Activated CD8-positive, alpha-beta memory T cell treated with anti-CD3 and anti-CD28 coated beads for 24 hours (primary cell): ENCODE measurements around the gene GLCE.
"Not testable (repeated sequence)": the region's sequence is repeated elsewhere in the genome, so short reads cannot be mapped to it uniquely, and the experiment has no call there.

ENCODE experiments used
- DNase-seq: peaks from one replicate; pipeline ENCODE4 v3.0.0-alpha.2; 2020

The GLCE gene

DNA sequence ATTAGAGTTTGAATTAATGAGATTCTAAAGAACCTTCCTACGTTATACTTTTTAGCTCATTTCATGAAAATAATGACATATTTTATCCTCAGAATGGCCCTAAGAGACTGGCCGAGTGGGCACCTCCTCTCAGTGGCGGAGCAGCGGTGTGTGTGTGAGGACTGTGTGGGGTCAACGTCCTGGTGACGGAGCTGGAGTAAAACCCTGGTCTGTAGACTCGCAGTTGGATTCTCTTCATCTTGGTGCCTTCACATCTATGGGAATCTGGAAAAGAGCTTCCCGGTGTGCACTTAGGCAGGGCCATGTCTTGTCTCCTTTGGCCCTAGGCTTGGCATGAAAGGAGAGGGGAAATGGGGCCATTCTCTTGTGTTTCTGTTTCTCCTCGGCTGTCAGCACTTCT lies 116.9 kb downstream of the GLCE start:
- DNase-seq, result no peak

DNA sequence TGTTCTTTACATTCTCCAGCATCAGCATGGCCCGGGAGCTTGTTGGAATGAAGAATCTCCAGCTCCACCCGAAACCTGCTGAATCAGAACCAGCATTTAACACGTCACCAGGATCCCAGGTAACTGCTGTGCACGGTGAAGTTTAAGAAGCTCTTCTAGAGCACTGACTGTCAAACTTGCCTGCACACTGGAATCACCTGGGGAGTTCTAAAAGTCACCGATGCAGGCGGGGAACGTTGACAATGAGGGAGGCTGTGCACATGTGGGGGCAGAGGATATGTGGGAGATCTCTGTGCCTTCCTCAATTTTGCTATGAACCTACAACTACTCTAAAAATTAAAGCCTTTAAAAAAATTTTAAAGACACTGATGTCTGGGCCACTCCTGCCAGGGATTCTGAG lies 119.2 kb downstream of the GLCE start:
- DNase-seq, result no peak

DNA sequence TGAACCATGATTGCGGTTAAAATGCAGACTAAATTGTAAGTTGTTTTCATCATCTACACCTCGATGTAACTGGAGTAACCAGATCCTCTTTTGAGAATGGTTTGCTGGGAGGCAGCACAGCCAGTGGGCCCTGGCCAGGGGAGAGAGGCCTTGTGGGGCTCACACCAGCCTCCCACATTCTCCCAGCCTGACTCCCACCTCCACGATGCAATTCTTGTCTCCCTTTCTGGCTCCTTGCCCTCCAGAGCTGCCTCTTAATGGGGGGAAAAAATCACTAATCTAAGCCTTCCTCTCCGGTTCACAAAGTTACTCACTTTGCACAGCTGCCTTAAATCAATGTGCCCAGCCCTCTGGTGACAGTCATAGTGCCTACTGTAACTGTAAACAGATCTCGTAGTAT lies 120.3 kb downstream of the GLCE start:
- no peak for DNase-seq

DNA sequence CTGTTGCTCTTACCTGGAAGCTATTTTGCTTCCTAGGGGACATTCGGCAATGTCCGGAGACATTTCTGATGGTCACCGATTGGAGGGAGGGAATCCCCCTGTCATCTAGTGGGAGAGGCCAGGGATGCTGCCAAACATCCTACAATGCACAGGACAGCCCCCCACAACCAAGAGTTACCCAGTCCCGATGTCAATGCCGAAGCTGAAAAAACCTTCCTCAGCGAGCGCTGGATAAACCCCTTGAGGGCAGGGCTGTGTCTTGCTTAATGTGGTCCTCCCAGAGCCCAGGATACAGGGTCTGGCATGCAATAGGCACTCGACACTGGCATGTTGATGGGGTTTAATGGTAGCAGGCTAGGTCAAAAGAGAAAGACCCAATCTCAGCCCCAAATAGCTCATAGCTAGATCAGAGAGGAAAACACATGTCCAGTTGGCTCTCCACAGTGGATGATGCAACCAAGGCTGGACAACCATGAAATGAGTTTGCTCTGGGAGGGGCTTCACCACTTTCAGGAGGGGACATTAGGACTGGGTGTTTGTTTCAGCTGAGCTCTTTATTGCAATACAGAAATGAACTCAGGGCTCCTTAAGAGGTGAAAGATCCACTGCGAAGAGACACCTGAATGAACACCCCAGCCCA lies 121.8 kb downstream of the GLCE start:
- DNase-seq, result no peak

DNA sequence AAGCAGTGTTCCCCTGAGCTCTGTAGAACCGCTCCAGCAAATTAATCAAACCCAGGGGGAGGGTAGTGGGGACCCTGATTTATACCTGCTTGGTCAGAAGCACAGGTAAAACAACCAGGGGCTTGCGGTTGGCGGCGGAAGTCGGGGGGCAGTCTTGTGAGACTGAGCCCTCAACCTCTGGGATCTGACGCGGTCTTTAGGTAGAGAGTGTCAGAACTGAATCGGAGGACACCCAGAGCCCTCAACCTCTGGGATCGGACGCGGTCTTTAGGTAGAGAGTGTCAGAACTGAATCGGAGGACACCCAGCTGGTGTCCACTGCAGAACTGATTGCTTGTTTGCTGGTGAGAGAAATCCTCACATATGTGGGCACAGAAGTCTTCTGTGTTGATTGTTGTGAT lies 125.4 kb downstream of the GLCE start:
- DNase-seq, result no peak

DNA sequence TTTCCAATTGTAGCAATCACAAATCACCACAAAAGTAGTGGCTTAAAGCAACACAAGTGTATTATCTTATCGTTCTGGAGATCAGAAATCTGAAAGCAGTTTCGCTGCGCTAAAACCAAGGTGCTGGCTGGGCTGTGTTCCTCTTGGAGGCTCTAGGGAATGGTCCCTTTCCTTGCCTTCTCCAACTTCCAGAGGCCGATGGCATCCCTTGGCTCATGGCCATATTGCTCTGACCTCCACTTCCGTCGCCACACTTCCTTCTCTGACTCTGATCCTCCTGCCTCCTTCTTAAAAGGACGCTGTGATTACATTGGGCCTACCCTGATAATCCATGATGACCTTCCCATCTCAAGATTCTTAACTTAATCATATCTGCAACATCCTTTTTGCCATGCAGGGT lies 127.6 kb downstream of the GLCE start:
- no peak for DNase-seq

DNA sequence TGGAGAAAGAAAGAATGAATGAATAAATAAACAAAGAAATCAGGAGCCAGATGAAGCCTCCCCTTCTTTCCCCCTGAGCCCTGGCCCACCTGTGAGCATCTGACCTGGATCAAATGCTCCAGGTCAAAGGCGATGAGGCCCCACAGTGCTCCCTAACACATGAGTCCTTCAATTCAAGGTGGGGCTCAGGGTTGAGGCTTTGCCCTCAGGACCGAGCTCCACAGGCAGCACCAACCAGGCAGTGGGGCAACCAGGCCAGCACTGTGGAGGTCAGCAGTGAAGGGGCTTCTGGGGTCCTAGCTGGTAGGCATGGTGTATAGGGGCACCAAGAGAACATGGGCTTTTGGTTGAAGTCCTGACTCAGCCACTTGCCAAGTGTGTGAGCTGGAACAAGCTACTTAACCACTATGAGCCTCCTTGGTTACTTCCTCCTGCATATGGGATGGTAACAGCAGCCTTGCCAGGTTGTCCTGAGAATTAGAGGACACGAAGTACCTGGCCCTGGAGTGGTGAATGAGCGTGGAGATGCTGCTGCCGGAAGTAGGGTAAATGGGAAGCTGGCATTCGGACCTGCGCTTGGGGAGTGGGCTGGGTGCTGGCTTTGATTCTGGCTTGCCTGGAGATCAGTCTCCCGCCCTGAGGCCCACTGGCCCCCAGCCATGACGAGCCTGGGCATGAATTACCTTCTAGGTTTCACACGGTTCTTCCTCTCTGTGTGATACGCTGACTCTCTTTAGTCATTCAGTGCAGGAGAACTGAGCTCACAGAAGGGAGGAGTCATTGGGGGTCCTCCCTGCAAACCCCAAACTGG lies 128.3 kb downstream of the GLCE start:
- peak; percentile 33 for DNase-seq

DNA sequence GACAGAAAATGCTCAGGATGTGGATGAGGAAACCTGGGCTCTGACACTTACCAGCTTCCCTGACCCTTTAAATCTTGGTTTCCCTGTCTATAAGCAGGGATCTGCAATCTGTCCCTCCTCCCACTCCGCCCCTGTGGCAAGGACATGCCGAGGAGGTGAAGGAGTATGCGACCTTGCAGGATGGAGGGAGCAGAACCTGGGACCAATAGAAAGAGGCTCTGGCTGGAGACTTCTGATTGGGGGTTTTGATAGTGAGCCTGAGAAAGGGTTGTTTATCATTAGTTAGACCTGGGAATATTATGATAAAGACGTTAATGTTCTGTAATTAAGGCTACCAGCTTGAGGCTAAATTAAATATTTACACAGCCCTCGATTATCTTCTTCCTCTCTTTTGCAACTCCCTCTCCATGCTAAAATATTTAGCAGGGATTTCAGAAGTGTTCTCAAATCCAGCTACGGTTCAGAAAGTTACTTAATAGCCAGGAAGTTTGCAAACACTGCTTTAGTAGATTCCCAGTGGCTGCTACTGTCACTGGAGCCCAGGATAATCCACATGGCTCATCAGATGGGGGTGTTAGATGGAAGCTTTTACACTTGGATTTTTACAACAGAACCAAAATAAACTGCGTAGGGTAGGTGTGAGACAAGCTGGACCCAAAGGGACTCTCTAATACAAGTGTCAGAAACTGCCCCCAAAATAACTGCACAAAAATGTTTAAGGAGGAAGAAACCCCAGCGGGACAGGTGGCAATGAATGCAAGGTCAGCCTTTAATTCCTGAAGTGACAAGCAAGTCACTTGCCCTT lies 129.1 kb downstream of the GLCE start:
- peak; percentile 11 for DNase-seq

DNA sequence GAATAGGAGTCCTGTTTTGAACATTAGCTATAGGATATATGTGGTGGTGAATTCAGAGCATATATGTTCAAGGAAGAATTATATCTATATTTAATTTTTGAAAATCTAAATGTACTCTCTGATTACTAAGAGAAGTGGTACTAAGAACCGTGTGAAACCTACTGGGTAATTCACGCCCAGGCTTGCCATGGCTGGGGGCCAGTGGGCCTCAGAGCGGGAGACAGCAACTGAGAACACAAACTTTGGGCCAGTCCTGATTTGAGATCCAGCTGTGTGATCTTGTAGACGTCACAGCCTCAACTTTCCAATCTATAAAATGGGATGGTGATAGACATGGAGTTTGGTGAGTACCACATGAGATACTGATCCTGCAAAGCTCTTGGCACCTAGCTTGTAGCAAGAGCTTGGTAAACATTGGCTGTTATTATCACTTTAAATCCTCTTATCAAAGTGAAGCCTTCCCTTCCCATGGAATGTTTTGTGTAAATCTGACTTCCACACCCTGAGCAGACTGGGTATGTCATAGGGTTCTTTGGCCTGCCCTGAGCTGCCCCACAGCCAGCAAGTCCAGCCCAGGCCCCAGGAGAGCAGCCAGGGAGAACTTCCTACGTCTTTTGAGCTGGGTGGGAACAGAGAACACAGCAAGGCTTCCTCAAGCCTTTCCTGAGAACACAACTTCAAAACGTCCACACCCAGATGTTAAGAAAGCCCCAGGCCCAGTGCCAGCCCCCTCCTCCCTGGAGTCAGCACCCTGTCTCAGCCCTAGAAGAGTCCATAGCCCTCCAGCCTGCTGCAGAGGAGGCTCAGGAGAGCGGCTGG lies 130.1 kb downstream of the GLCE start:
- DNase-seq, result peak; percentile 11

DNA sequence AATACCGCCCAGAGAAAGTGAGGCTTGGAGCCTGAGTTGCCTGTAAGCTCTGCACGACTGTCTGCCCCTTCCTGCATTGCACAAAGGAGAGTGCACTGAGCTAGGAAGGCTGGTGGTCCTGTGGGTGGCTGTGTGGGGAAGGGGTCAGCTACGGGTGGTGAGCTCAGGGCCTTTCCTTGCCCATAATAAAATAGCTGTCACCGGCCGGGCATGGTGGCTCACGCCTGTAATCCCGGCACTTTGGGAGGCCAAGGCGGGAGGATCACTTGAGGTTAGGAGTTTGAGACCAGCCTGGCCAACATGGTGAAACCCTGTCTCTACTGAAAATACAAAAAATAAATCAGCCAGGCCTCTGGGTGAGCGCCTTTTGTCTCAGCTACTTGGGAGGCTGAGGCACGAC lies 131.2 kb downstream of the GLCE start:
- DNase-seq, result not testable (repeated sequence)

DNA sequence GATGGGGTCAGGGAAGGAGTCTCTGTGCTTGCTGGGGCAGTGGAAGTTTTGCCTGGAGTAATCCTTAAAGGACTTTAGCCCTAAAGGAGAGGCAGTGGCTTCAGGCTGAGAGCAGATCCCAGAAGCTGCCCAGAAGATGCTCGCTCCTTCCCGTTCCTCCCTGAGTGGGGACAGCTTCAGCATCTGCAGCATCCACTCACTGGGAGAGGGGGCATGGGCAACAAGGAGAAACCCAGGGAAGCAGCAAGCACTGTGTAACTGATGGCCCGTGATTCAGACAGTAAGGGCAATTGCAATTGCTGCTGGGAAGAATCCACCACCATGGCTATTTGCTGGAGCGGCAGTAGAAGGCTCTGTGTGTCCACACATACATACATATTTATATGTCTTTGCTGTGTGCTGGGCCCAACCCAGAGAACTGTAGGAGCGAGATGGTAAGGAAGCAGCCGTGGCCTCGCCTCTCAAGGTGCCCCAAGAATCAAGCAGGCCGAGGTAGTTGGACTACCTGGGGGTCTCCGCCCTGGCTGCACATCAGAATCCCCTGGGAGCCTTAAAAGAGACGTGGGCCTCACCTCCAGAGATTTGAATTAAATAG lies 132.5 kb downstream of the GLCE start:
- no peak for DNase-seq

DNA sequence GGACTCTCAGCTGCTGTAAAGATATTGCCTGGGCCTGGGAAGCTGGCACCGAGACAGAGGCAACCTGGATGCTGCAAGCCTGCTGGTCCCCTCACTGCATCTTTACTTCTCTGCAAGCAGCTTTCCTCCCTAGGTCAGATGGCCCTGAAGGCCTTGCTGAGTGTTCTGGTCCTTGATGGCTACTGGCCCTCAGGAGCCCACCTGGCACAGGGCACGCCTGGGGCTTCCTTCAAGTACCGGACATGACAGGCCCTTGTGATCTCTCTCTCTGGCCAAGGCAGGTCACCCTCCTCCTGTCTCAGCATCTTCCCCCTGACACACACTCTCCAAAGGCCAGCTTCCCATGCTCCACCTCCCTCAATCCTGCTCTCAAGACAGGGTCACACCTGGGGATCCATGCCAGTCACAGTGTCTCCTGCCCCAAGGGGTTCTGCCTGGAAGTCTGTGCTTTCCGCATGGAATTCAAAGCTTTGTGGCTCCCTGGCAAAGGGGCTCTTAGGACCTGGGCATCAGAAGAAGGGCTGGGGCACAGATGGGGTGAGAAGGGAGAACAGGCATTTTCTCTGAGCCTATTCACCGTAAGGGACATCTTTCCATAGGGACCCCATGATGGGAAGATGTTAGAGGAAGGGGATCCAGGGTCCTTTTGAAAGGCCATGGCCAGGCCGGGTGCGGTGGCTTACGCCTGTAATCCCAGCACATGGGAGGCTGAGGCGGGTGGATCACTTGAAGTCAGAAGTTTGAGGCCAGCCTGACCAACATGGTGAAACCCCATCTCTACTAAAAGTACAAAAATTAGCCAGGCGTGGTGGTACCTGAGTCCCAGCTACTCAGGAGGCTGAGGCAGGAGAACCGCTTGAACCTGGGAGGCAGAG lies 133.5 kb downstream of the GLCE start:
- no peak for DNase-seq

DNA sequence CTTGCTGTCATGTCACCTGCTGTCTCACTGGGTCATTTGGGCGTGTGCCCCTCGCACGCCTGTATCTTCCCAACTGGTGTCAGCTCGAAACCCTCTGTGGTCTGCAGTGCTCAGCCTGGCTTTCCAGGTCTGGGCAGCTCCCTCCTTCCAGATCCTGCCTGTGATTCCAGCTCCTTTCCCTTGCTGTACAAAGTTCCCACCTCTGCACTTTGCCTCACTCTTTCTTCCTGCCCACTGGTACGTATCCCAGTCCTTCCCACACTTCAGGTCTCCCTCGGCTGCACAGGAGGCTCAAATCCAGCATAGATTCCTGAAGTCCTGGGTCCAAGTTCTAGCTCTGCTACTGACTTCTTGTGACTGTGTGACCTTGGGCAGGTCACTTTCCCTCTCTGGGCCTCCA lies 136.2 kb downstream of the GLCE start:
- DNase-seq, result no peak

DNA sequence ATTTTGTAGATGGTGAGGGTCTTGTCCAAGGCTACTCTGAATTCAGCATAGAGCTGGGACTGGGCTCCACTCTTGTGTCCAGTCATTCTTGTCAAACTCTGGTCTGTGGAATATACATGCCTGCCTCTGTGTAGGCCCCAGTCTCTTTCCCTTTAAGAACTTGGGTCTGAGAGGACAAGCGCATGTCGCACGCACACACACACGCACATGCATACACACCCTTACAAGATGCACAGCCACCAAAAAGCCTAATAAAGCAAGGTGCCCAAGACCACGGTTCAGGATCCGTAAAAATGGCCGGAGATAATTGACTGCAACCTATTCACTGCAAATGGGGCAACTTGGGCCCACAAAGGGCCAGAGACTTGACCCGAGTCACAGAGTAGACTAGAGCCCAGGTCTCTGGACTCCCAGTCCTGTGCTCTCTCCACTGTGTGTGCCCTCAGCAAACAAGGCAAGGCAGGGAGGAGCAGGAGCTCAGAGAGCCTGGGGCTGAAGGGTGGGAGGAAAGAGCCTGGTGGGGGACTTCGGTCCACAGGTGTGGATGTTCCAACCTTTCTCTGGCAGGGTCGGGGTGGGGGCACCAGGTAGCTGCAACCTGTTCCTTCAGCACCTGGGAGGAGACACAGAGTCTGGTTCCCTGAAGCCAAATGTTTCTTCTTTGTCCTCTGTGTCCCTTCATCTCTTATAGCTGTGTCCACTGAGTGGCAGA lies 137.4 kb downstream of the GLCE start:
- no peak for DNase-seq

DNA sequence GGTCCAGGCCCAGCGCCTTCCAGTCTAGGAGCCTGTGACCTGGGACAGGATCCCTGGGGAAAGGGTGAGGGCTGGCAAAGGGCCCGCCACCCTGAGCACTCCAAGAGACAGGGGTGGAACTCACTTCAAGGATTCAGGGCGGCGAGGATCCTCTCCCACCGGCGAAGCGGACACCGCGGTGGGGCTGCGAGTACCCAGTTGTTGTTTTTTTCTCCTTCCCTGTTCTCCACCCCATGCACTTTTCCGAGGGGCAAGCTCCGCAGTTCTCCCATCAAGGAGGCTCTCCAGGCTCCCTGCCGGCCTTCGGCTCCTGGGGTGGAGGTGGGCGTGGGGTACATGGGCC lies 137.9 kb downstream of the GLCE start:
- DNase-seq, result no peak

DNA sequence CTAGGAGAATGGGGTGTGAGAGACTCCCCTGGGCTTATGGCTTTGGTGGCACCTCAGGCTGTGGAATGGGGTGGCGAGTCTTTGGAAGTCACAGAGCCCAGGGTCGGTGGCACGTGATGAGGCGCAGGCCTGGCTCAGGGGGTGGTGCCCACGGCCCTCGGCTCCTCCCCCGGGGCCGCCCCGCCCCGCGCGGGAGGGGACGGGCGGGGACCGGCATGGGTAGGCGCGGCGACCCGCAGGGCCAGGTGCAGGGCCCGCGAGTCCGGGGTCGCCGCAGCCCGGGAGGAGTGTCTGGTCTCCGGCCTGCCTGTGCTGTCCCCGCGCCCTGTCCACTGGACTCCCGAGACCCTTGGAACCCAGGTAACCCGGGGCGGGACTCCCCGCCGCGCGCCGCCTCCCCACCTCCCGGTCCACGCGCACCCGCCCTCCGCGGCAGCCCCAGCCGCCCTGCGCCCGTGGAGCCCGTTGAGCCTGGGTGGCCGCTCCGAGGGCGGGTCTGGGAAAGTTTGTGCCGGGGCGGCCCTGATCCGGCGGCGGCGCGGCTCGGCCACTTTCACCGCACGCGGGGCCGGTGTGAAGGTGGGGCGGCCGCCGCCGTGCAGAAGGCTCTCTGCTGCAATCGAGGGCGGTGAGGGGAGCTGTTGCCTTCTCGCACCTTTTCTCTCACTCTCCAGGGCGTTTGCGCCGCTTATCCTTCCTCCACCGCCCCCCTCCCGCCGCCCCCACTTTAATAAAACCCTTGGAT lies 138.4 kb downstream of the GLCE start, which contains the start of gene PAQR5:
TSS of gene PAQR5 (plus strand) at position 216 of the 745 bp plus-strand sequence. CDS start 61,169 bp downstream, outside the sequence.
- DNase-seq, result peak; percentile 65

DNA sequence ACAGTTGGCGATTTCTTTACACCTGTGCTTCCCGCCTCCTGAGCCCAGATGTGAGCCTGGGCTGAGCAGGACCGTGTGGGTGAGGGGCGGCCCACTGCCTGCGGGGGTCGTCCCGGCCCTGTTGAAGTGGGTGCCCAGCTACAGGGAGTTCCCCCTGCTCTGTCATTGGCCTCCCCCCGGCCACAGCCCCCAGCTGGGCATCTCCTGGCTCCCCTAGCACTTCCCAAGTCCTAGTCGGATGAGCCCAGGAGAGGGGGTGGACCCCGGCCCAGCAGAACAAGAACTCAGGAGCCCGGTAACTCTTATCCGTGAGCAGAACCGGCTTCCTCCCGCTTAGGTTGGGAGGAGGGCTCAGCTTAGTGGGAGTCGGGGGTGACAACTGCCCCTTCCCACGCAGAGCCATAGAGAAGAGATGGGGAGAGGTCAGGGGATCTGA lies 139.0 kb downstream of the GLCE start:
- no peak for DNase-seq

DNA sequence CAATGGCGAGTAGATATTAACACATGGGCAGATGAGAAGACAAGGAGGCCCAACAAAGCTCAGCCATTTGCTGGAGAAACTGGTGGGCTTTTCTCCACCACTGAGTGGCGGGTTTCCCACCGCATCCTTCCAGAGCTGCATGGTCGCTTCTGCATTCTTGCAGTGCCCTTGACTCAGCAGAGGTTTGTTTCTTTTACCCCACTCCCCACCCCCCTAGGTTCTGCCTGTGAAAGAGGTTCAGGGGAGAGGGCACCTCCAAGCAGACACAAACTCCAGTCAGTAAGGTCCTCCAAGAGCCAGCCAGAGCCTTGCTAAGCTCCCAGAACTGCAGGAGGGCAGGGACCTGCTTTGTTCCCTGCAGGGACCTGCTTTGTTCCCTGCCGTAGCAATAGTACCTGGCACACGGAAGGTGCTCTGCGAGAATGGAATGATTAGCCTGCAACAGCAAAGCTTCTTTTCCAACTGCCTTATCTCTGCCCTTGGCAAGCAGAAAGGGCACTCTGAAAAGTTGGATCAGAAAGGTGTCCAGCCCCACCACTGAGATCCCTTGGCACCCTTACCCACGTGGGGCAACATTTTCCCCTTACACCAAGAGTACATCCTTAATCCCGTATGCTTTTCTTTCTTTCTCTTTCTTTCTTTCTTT lies 139.6 kb downstream of the GLCE start:
- DNase-seq, result no peak

DNA sequence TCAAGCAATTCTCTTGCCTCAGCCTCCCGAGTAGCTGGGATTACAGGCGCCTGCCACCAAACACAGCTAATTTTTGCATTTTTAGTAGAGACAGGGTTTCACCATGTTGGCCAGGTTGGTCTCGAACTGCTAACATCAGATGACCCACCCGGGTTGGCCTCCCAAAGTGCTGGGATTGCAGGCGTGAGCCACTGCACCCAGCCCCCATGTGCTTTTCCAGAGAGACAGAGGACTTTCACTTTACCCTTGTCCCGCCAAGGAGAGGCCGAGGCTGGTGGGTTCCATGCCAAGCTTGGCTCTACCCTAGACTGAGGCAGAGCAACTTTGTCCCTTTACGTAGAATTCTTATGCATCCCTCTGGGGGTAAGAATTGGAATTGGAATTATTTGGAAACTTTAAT lies 140.7 kb downstream of the GLCE start:
- DNase-seq, result not testable (repeated sequence)
